ENCODE data around the gene UBA52.
"Not testable (repeated sequence)": the region's sequence is repeated elsewhere in the genome, so short reads cannot be mapped to it uniquely, and the experiment has no call there.

UBA52 gene

DNA sequence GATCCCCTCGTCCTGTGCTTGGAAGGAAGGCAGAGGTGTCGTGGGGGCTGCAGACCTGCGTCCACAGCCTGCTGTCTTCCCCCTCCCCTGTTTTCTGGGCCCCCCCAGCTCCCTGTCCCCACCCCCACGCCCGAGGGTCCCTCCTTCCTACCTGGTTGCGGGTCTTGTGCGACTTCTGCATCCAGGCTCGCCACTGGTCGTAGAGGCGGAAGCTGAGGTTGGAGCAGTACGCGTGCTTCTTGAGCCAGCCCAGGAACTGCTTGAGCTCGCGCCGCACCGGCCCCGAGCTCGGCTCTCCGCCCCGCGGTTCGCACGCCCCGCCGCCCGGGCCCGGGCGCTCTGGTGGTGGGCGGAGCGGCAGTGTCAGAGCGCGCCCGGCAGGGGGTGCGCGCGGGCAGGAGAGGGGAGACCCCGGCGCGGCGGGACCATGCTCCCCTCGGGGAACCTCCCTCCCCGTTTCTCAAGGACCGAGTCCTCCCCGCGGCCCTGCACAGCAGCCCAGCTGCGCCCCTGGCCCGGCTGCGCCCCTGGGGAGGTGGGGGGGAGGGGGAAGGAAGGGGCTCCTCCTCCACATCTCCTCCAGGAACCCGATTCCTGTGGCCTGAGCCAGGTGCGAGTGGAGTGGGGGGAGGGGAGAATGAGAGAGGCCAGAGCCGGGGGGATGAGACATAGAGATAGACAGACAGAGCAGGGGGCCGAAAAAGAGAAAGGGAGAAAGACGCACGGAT lies 22.6 kb downstream of the UBA52 start:
- WGBS, result under 1% methylated on average over 47 of the region's 54 CpGs
- H3K27ac ChIP-seq (ENCODE audit: low read depth, low read length), result peak overlapping the region; percentile 89; the same call in 1 of the 2 replicates
- H3K27me3 ChIP-seq (ENCODE audit: insufficient read depth, low read length), result peaks cover 6% of the 10 kb centered on the region
- peaks cover 14% of the 10 kb centered on the region for H3K4me1 ChIP-seq (ENCODE audit: insufficient read depth, low read length)
- H3K9me3 ChIP-seq (ENCODE audit: insufficient read depth, low read depth, low read length), result no peaks in the 10 kb centered on the region
- peak overlapping the region; percentile 59 for H3K9ac ChIP-seq (ENCODE audit: low read depth, low read length)
- peaks cover 4% of the 10 kb centered on the region; the same call in 1 of the 2 replicates for H3K36me3 ChIP-seq (ENCODE audit: insufficient read depth, low read length)
- H3K4me3 ChIP-seq (ENCODE audit: low read length), result peak overlapping the region; percentile 42

DNA sequence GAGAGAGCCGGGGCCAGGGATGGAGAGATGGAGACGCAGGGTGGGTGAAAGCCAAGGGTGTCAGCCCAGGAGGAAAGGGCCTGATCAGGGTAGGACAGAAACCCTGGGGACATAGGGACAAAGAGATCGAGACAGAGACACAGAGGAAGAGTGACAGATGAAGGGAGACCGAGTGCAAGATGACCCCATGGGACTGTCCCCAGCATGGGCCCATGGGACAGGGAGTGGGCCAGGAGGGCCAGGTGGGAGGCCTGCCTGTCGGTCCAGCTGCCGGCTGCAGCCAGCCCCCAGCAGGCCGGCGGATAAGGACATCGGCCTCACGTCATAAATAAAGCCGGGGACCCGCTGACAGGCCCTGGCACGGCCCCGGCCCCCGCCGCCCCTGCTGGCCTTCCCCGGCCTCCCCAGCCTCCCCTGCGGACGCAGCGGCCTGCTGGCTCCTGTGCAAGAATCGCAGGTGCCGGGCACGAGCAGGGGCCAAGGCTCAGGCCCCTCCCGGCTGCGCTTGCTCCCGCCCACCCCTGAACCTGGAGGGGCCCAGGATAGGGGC lies 23.2 kb downstream of the UBA52 start:
- 0 out of 2 replicates have a peak overlapping the region, but pooled peaks have one; percentile 59 for H3K9ac ChIP-seq (ENCODE audit: low read depth, low read length)
- WGBS, result 34% methylated on average over 26 of the region's 26 CpGs
- H3K27ac ChIP-seq (ENCODE audit: low read depth, low read length), result no peak overlapping the region; the same call in 1 of the 2 replicates
- peaks cover 12% of the 10 kb centered on the region for H3K27me3 ChIP-seq (ENCODE audit: insufficient read depth, low read length)
- H3K9me3 ChIP-seq (ENCODE audit: insufficient read depth, low read depth, low read length), result no peaks in the 10 kb centered on the region
- peaks cover 14% of the 10 kb centered on the region for H3K4me1 ChIP-seq (ENCODE audit: insufficient read depth, low read length)
- H3K4me3 ChIP-seq (ENCODE audit: low read length), result peak overlapping the region; percentile 42
- peaks cover 4% of the 10 kb centered on the region; the same call in 1 of the 2 replicates for H3K36me3 ChIP-seq (ENCODE audit: insufficient read depth, low read length)

GRCh38 chr19:18595475-18595874 lies 23.8 kb downstream of the UBA52 start:
- Histone ChIP-seq H3K4me3 (ENCODE audit: low read length) (no peak overlapping the region), H3K4me1 (ENCODE audit: insufficient read depth, low read length) (peaks cover 14% of the 10 kb centered on the region), H3K27ac (ENCODE audit: low read depth, low read length) (no peak overlapping the region), H3K27me3 (ENCODE audit: insufficient read depth, low read length) (peaks cover 13% of the 10 kb centered on the region), H3K9me3 (ENCODE audit: insufficient read depth, low read depth, low read length) (no peaks in the 10 kb centered on the region), H3K9ac (ENCODE audit: low read depth, low read length) (no peak overlapping the region), H3K36me3 (ENCODE audit: insufficient read depth, low read length) (peaks cover 4% of the 10 kb centered on the region; the same call in 1 of the 2 replicates)
- WGBS, result 75% methylated on average over 6 of the region's 6 CpGs

DNA sequence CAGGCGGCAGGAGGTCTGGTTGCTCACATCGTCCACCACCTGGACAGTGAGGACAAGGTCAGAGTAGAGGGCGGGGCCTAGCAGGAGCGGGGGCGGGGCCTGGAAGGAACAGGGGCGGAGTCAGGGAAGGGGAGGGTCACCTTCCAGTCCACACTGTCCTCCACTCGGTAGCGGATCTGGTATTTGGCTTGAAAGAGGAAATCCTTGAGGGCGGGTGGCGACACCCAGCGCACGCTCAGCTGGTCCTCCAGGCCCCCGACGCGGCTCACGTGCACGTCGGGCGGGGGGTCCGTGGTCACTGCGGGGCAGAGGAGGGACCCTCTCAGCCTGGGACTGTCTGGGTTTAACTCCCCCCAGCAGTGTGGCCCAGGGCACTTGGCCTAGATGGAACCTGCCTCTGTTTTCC lies 25.1 kb downstream of the UBA52 start:
- 68% methylated on average over 21 of the region's 21 CpGs for WGBS
- Histone ChIP-seq H3K9ac (ENCODE audit: low read depth, low read length) (no peak overlapping the region), H3K9me3 (ENCODE audit: insufficient read depth, low read depth, low read length) (no peaks in the 10 kb centered on the region), H3K27ac (ENCODE audit: low read depth, low read length) (no peak overlapping the region), H3K36me3 (ENCODE audit: insufficient read depth, low read length) (no peaks in the 10 kb centered on the region; the same call in 1 of the 2 replicates), H3K4me3 (ENCODE audit: low read length) (no peak overlapping the region), H3K4me1 (ENCODE audit: insufficient read depth, low read length) (peaks cover 14% of the 10 kb centered on the region), H3K27me3 (ENCODE audit: insufficient read depth, low read length) (peaks cover 22% of the 10 kb centered on the region)

DNA sequence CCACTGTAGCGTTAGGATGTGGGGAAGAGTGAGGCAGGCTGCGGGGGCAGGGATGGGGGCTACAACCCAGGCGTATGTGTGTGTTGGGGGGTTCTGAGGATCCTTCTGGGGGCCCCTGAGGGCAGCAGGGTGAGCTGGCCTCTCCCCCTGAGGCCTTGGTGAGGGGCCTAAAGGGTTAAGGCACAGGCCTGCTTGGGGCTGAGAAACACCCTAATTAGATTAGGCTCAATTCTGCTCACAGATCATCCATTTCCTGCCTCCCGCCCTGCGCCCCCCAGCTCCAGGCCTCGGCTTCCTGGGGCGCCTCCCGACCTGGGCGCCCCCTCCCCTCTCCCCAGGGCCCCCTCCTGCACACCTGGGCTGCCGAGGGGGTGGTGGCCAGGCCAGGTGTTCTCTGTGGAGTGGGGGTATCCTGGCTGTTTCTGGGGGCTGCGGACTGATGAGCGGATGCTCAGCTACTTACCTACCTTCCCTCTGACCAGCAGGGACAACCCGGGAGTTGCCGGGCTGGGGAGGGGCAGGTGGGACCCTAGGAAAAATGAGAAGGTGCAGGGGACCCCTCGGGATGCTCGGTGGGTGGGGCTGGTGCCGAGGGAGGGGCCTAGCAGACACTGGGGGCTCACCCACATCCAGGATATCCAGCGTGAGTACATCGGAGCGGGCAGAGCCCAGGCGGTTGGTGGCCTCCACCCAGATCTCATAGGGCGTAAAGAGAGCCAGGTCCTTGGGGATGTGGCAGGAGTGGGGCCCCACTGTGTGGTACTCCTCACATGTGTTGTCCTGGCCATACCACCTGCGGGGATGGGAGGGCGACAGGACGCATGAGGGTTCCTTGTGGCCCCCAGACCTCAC lies 26.4 kb downstream of the UBA52 start:
- Histone ChIP-seq H3K4me1 (ENCODE audit: insufficient read depth, low read length) (peaks cover 14% of the 10 kb centered on the region), H3K9ac (ENCODE audit: low read depth, low read length) (no peak overlapping the region), H3K9me3 (ENCODE audit: insufficient read depth, low read depth, low read length) (no peaks in the 10 kb centered on the region), H3K36me3 (ENCODE audit: insufficient read depth, low read length) (no peaks in the 10 kb centered on the region), H3K27ac (ENCODE audit: low read depth, low read length) (no peak overlapping the region), H3K4me3 (ENCODE audit: low read length) (no peak overlapping the region), H3K27me3 (ENCODE audit: insufficient read depth, low read length) (peaks cover 35% of the 10 kb centered on the region)
- WGBS, result 67% methylated on average over 23 of the region's 25 CpGs

DNA sequence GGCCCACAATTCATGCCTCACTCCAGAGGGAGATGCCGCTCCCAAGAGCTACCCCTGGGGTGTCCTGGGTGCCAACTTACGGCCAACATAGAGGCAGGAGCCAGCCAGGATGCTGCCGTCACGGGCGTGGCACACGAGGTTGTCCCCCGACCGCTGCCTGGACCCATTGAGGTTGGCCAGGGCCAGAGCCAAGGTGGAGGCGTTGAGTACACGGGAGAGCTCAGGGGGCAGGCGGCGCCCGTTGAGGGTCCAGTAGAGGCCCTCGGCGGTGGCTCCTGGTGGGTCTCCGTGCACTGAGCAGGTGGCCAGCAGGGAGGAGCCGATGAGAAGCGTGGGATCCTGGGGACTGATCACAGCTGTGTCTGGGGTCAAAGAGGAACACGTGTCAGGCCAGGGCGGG lies 27.8 kb downstream of the UBA52 start:
- no peak overlapping the region for H3K4me3 ChIP-seq (ENCODE audit: low read length)
- no peak overlapping the region for H3K9ac ChIP-seq (ENCODE audit: low read depth, low read length)
- no peaks in the 10 kb centered on the region for H3K9me3 ChIP-seq (ENCODE audit: insufficient read depth, low read depth, low read length)
- H3K4me1 ChIP-seq (ENCODE audit: insufficient read depth, low read length), result peaks cover 16% of the 10 kb centered on the region
- no peak overlapping the region for H3K27ac ChIP-seq (ENCODE audit: low read depth, low read length)
- H3K36me3 ChIP-seq (ENCODE audit: insufficient read depth, low read length), result no peaks in the 10 kb centered on the region
- WGBS, result 91% methylated on average over 20 of the region's 20 CpGs
- peaks cover 49% of the 10 kb centered on the region for H3K27me3 ChIP-seq (ENCODE audit: insufficient read depth, low read length)

DNA sequence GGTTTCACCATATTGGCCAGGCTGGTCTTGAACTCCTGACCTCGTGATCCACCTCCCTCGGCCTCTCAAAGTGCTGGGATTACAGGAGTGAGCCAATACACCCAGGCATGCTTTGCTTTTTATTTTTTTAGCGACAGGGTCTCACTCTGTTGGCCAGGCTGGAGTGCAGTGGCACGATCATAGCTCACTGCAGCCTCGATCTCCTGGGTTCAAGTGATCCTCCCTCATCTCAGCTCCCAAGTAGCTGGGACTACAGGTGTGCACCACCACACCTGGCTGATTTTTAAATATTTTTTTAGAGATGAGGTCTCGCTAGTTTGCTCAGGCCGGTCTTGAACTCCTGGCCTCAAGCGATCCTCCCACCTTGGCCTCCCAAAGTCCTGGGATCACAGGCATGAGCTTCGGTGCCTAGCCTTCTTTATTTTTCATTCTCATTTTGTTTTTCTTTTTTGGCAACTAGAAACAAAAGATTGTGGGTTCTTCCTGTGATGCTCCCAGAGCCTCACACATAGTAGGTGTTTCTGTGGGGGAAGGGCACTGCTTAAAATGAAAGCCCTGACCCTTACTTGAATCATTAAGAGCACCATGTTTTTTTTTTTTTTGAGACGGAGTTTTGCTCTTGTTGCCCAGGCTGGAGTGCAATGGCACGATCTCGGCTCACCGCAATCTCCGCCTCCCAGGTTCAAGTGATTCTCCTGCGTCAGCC lies 29.2 kb downstream of the UBA52 start:
- H3K36me3 ChIP-seq (ENCODE audit: insufficient read depth, low read length); H3K9ac ChIP-seq (ENCODE audit: low read depth, low read length); H3K9me3 ChIP-seq (ENCODE audit: insufficient read depth, low read depth, low read length); H3K4me3 ChIP-seq (ENCODE audit: low read length); H3K27ac ChIP-seq (ENCODE audit: low read depth, low read length): not testable (repeated sequence)
- 95% methylated on average over 15 of the region's 15 CpGs for WGBS
- Histone ChIP-seq H3K4me1 (ENCODE audit: insufficient read depth, low read length) (peaks cover 18% of the 10 kb centered on the region), H3K27me3 (ENCODE audit: insufficient read depth, low read length) (peaks cover 63% of the 10 kb centered on the region)

GRCh38 chr19:18601875-18602274 lies 30.2 kb downstream of the UBA52 start:
- no peak overlapping the region for H3K4me3 ChIP-seq (ENCODE audit: low read length)
- WGBS, result 82% methylated on average over 4 of the region's 4 CpGs
- no peaks in the 10 kb centered on the region for H3K36me3 ChIP-seq (ENCODE audit: insufficient read depth, low read length)
- H3K9me3 ChIP-seq (ENCODE audit: insufficient read depth, low read depth, low read length), result peaks cover 2% of the 10 kb centered on the region; the same call in 1 of the 2 replicates
- peaks cover 17% of the 10 kb centered on the region for H3K4me1 ChIP-seq (ENCODE audit: insufficient read depth, low read length)
- H3K27me3 ChIP-seq (ENCODE audit: insufficient read depth, low read length), result peaks cover 70% of the 10 kb centered on the region
- no peak overlapping the region for H3K27ac ChIP-seq (ENCODE audit: low read depth, low read length)
- no peak overlapping the region for H3K9ac ChIP-seq (ENCODE audit: low read depth, low read length)

DNA sequence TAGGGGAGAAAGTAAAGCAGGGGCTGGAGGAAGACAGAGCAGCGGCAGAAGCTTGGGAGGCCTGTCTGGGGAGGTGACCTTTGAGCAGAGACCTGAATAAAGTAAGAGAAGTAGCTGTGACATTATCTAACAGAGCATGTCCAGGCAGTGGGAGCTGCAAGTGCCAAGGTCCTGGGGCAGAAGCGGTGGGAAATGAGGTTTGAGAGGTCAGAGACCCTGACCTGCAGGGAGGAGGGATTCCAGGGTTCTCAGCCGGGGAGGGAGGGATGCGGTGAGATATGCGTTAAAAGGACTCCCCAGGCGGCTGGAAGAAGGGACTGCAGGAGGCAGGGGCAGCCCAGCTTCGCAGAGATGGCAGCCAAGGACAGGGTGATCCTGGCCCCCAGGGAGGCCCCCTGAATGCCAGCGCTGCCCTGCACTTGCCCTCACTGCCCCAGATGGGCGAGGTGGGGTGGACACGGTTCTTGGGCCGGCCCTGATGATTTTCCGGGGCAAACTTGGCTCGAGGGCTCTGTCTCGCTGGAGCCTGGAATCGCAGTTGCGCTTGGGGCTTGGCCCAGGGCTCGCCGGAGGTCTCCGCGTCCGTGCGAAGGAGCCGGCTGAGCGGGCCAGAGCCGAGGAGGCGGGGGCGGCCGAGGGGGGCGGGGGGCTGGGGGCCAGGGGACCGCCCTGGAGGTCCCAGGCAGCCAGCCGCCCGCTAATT lies 31.7 kb downstream of the UBA52 start:
- no peak overlapping the region for H3K9ac ChIP-seq (ENCODE audit: low read depth, low read length)
- peaks cover 85% of the 10 kb centered on the region for H3K27me3 ChIP-seq (ENCODE audit: insufficient read depth, low read length)
- no peaks in the 10 kb centered on the region for H3K36me3 ChIP-seq (ENCODE audit: insufficient read depth, low read length)
- WGBS, result 4% methylated on average over 32 of the region's 32 CpGs
- peaks cover 11% of the 10 kb centered on the region for H3K4me1 ChIP-seq (ENCODE audit: insufficient read depth, low read length)
- peaks cover 2% of the 10 kb centered on the region; the same call in 1 of the 2 replicates for H3K9me3 ChIP-seq (ENCODE audit: insufficient read depth, low read depth, low read length)
- H3K4me3 ChIP-seq (ENCODE audit: low read length), result peak overlapping the region; percentile 35
- no peak overlapping the region for H3K27ac ChIP-seq (ENCODE audit: low read depth, low read length)
